SK-N-SH treated with all-trans-retinoic acid at 6 μM for 48 hours (cell line): ENCODE measurements around the gene ASB10.

Source experiments
- ATAC-seq: fragments of 200-7000 bp; cut with Tn5 transposase; 3 replicates; pipeline ENCODE4 v1.9.1; 2020; ENCODE audit warnings: mild to moderate bottlenecking, moderate library complexity
- CSDC2 ChIP-seq: fragments of 250-450 bp; sonication (Bioruptor Pico); IDR thresholded peaks from 2 replicates; pipeline ENCODE4 v1.5.0; 2020; ENCODE audit warnings: mild to moderate bottlenecking, moderate library complexity
- GLIS3 ChIP-seq: fragments of 250-450 bp; sonication (Bioruptor Pico); IDR thresholded peaks from 2 replicates; pipeline ENCODE4 v1.5.0; 2020; ENCODE audit warnings: mild to moderate bottlenecking, moderate library complexity
- ISL1 ChIP-seq: fragments of 250-450 bp; sonication (Bioruptor Pico); IDR thresholded peaks from 2 replicates; pipeline ENCODE4 v2.1.2; 2022; ENCODE audit warnings: mild to moderate bottlenecking, moderate library complexity
- PPARA ChIP-seq: fragments of 250-450 bp; sonication (Bioruptor Pico); IDR thresholded peaks from 2 replicates; pipeline ENCODE4 v1.5.0; 2020; ENCODE audit warnings: mild to moderate bottlenecking, borderline replicate concordance
- RARB ChIP-seq: fragments of 250-450 bp; sonication (Bioruptor Pico); IDR thresholded peaks from 2 replicates; pipeline ENCODE4 v1.8.0; 2021; ENCODE audit warnings: mild to moderate bottlenecking, moderate library complexity
- TOX ChIP-seq: fragments of 250-450 bp; sonication (Bioruptor Pico); IDR thresholded peaks from 2 replicates; pipeline ENCODE4 v1.8.0; 2021; ENCODE audit warnings: mild to moderate bottlenecking, moderate library complexity, borderline replicate concordance
- ZFP3 ChIP-seq: fragments of 250-450 bp; sonication (Bioruptor Pico); IDR thresholded peaks from 2 replicates; pipeline ENCODE4 v1.5.0; 2020; ENCODE audit warnings: mild to moderate bottlenecking, moderate library complexity
- ZNF565 ChIP-seq: fragments of 450-650 bp; formaldehyde crosslinking; conservative IDR thresholded peaks from 2 replicates; pipeline ENCODE4 v1.5.0; 2020; ENCODE audit warnings: low read depth, mild to moderate bottlenecking, moderate library complexity
- ZNF70 ChIP-seq: fragments of 450-650 bp; formaldehyde crosslinking; IDR thresholded peaks from 2 replicates; pipeline ENCODE4 v1.5.0; 2020; ENCODE audit warnings: mild to moderate bottlenecking, moderate library complexity
- ZNF8 ChIP-seq: fragments of 450-650 bp; formaldehyde crosslinking; IDR thresholded peaks from 2 replicates; pipeline ENCODE4 v1.5.0; 2020; ENCODE audit warnings: mild to moderate bottlenecking, moderate library complexity
- TF ChIP-seq, protein P1 (sequence below): fragments of 250-450 bp; sonication (Bioruptor Pico); IDR thresholded peaks from 2 replicates; pipeline ENCODE4 v1.5.0; 2020; ENCODE audit warnings: mild to moderate bottlenecking, moderate library complexity
- TF ChIP-seq, protein P2 (sequence below): fragments of 250-450 bp; sonication (Bioruptor Pico); IDR thresholded peaks from 2 replicates; pipeline ENCODE4 v1.5.1; 2021; ENCODE audit warnings: mild to moderate bottlenecking, moderate library complexity
- TF ChIP-seq, protein P3 (sequence below): fragments of 250-450 bp; sonication (Bioruptor Pico); IDR thresholded peaks from 2 replicates; pipeline ENCODE4 v1.5.1; 2020; ENCODE audit warnings: low read depth, mild to moderate bottlenecking, moderate library complexity
- TF ChIP-seq, protein P4 (sequence below): fragments of 250-450 bp; sonication (Bioruptor Pico); IDR thresholded peaks from 2 replicates; pipeline ENCODE4 v1.8.0; 2020; ENCODE audit warnings: mild to moderate bottlenecking, moderate library complexity, borderline replicate concordance

ASB10 gene

DNA sequence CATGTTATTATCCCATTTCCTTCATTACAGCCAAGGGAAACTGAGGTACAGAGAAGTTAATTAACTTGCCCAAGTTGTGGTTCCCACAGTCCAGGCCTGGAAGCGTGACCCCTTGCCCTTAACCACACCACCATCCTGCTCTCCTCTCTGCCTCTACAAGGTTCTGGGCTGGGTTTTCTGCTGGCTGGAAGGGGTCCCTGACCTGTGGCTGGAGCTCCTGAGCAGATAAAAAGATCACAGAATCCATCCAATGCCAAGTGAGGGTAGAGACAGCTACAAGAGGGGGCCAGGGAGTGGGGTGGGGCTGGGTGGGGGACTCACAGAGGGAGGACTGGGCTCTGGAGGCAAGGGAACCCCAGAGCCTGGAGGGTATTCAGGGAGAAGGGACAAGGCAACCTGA is 9.7 kb downstream of the ASB10 start (continued):
- TF ChIP-seq, protein P1, sequence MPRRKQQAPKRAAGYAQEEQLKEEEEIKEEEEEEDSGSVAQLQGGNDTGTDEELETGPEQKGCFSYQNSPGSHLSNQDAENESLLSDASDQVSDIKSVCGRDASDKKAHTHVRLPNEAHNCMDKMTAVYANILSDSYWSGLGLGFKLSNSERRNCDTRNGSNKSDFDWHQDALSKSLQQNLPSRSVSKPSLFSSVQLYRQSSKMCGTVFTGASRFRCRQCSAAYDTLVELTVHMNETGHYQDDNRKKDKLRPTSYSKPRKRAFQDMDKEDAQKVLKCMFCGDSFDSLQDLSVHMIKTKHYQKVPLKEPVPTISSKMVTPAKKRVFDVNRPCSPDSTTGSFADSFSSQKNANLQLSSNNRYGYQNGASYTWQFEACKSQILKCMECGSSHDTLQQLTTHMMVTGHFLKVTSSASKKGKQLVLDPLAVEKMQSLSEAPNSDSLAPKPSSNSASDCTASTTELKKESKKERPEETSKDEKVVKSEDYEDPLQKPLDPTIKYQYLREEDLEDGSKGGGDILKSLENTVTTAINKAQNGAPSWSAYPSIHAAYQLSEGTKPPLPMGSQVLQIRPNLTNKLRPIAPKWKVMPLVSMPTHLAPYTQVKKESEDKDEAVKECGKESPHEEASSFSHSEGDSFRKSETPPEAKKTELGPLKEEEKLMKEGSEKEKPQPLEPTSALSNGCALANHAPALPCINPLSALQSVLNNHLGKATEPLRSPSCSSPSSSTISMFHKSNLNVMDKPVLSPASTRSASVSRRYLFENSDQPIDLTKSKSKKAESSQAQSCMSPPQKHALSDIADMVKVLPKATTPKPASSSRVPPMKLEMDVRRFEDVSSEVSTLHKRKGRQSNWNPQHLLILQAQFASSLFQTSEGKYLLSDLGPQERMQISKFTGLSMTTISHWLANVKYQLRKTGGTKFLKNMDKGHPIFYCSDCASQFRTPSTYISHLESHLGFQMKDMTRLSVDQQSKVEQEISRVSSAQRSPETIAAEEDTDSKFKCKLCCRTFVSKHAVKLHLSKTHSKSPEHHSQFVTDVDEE, result no peak
- TF ChIP-seq, protein P2, sequence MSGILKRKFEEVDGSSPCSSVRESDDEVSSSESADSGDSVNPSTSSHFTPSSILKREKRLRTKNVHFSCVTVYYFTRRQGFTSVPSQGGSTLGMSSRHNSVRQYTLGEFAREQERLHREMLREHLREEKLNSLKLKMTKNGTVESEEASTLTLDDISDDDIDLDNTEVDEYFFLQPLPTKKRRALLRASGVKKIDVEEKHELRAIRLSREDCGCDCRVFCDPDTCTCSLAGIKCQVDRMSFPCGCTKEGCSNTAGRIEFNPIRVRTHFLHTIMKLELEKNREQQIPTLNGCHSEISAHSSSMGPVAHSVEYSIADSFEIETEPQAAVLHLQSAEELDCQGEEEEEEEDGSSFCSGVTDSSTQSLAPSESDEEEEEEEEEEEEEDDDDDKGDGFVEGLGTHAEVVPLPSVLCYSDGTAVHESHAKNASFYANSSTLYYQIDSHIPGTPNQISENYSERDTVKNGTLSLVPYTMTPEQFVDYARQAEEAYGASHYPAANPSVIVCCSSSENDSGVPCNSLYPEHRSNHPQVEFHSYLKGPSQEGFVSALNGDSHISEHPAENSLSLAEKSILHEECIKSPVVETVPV, result no peak
- TF ChIP-seq PPARA (CRISPR knock-in tag), result no peak
- TF ChIP-seq CSDC2, result no peak
- no peak for TF ChIP-seq ZNF70 (CRISPR knock-in tag)
- no peak for TF ChIP-seq RARB (CRISPR knock-in tag)
- TF ChIP-seq ISL1 (CRISPR knock-in tag), result no peak
- TF ChIP-seq ZFP3 (CRISPR knock-in tag), result no peak

DNA sequence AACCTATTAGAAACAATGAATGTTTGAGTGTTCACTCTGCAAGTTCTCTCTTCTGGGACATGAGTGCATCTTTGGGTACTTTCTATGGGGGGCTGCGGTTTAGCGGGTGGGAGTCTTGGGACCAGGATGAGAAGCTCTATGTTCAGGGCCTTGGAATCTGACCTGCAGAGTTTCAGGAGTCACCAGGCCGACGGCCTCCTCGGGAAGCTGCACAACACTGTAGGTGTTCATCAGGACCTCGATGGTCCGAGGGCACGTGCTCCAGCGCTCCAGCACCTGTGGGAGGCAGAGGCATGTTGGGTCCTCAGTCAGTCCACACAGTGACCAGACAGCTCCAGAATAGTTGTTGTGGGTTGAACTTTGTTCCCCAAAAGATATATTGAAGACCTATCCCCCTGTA is 10.6 kb downstream of the ASB10 start:
- no peak for TF ChIP-seq TOX
- no peak for TF ChIP-seq ISL1 (CRISPR knock-in tag)
- no peak for TF ChIP-seq ZNF565 (CRISPR knock-in tag)
- TF ChIP-seq, all 23 proteins: peak for 0
- ATAC-seq, result no peak

DNA sequence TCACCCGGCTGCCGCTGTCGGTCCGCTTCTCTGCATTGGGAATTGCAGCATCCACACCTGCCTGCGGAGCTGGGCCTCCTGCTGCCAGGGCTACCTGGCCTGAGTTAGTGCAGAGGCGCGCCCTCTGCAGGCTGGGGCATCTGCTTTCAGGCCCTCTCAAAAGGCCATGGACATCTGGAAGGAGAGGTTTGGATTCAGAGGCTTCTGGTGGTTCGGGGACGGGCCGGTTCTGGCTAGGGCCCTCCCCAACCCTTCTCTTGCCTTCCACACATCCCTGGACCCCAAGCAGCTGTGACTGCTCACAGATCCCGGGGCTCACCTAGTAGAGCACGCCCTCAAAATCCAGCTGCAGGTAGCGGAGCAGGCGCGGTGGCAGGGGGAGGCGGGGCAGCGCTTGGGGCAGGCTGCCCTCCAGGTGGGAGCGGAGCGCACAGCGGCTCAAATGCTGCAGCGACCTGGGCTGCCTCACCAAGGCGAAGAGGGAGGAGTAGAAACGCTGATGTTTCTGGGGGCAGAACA is 11.2 kb downstream of the ASB10 start:
- no peak for ATAC-seq
- no peak for TF ChIP-seq ISL1 (CRISPR knock-in tag)
- TF ChIP-seq, protein P3, sequence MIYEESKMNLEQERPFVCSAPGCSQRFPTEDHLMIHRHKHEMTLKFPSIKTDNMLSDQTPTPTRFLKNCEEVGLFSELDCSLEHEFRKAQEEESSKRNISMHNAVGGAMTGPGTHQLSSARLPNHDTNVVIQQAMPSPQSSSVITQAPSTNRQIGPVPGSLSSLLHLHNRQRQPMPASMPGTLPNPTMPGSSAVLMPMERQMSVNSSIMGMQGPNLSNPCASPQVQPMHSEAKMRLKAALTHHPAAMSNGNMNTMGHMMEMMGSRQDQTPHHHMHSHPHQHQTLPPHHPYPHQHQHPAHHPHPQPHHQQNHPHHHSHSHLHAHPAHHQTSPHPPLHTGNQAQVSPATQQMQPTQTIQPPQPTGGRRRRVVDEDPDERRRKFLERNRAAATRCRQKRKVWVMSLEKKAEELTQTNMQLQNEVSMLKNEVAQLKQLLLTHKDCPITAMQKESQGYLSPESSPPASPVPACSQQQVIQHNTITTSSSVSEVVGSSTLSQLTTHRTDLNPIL, result no peak

DNA sequence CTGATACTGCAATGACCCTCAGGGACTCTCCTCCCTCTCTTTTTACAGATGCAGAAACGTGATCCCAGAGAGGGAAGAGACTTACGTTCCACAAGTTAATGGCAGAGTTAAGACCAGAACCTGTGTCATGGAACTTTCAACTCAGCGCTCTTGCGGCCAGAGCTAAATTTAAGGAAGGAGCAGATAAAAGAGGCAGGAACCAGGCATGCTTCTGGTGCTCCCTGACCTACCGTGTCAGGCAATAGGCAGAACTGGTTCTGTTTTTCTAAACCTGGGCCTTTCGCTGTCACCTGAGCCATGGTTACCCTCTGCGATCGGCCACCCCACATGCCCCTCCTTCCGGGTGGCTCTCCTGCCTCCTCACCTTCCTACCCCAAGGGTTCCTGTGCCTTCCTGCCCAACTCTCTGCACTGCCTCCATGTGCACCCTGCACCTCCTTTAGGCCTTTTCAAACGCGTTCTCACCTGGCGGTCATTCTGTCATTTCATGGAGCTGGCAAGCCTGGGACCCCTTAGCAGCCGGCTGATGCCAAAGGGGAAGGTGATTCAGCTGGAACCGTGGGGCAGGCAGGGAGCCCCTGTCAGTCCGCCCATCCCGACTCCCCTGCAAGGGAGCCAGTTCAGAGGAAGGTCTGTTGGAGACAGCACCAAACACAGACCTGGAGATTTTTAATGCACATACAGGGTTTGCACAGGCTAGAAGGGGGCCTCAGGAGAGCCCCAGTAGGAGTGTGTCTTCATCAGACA is 11.8 kb downstream of the ASB10 start:
- no peak for ATAC-seq
- TF ChIP-seq ZNF565 (CRISPR knock-in tag), result no peak
- TF ChIP-seq, protein P1, result no peak
- TF ChIP-seq GLIS3 (CRISPR knock-in tag), result no peak
- TF ChIP-seq ZNF8 (CRISPR knock-in tag), result no peak
- TF ChIP-seq, protein P4, sequence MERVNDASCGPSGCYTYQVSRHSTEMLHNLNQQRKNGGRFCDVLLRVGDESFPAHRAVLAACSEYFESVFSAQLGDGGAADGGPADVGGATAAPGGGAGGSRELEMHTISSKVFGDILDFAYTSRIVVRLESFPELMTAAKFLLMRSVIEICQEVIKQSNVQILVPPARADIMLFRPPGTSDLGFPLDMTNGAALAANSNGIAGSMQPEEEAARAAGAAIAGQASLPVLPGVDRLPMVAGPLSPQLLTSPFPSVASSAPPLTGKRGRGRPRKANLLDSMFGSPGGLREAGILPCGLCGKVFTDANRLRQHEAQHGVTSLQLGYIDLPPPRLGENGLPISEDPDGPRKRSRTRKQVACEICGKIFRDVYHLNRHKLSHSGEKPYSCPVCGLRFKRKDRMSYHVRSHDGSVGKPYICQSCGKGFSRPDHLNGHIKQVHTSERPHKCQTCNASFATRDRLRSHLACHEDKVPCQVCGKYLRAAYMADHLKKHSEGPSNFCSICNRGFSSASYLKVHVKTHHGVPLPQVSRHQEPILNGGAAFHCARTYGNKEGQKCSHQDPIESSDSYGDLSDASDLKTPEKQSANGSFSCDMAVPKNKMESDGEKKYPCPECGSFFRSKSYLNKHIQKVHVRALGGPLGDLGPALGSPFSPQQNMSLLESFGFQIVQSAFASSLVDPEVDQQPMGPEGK (CRISPR knock-in tag), result no peak
- TF ChIP-seq ZFP3 (CRISPR knock-in tag), result no peak
